Esophagus squamous epithelium (tissue), 4 donors: ENCODE measurements around the gene KRTAP20-2.

Source experiments
- CTCF ChIP-seq, 6 experiments: fragments of 450-650 bp in 4 of 6; fragments of 200-600 bp in 2 of 6; sonication (generic) in 2 of 6; IDR thresholded peaks; one replicate each; pipeline ENCODE4 v1.5.1; 2016 to 2019; ENCODE audit warnings: antibody characterized with exemption in 6 of 6, mild to moderate bottlenecking in 4 of 6, moderate library complexity in 4 of 6
- POLR2A ChIP-seq, 4 donors: fragments of 450-650 bp; IDR thresholded peaks; one replicate each; pipeline ENCODE4 v1.6.1; 2017; ENCODE audit warnings: antibody characterized with exemption in 4 of 4, mild to moderate bottlenecking in 4 of 4, moderate library complexity in 3 of 4

- TF ChIP-seq POLR2A (IDR thresholded peaks at IDR 0.05), result no peak
- TF ChIP-seq CTCF (IDR thresholded peaks at IDR 0.05), result no peak
Measured at GRCh38 chr21:30646904-30647414, 12.0 kb downstream of the KRTAP20-2 start.
